CD4-positive, alpha-beta T cell treated with Interleukin-4 for 4 hours (primary cell): ENCODE results near the gene HRH4.

Experiments
- DNase-seq: peaks from one replicate; pipeline ENCODE4 v3.0.0-alpha.2; 2020

Gene HRH4, protein sequence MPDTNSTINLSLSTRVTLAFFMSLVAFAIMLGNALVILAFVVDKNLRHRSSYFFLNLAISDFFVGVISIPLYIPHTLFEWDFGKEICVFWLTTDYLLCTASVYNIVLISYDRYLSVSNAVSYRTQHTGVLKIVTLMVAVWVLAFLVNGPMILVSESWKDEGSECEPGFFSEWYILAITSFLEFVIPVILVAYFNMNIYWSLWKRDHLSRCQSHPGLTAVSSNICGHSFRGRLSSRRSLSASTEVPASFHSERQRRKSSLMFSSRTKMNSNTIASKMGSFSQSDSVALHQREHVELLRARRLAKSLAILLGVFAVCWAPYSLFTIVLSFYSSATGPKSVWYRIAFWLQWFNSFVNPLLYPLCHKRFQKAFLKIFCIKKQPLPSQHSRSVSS

DNA sequence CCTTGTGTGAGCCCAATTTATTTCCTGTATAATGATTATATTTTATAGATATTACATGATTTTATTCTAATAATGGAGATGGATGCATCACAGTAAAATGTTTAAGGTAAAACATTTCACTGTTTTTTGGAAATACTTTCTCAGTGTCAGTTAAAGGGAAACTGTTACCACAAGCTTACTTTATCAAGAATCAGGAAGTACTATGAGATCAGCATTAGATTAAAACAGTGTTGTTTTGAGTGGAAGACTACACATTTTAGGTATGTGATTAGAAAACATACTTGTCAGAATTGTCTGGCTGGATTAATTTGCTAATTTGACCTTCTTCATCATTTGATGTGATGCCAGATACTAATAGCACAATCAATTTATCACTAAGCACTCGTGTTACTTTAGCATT is at the start of gene HRH4:
Gene HRH4, plus strand, starts transcription at position 250 of the 400 bp plus-strand sequence. Its CDS starts 92 bp downstream, at position 342.
- DNase-seq: peak; percentile 6

DNA sequence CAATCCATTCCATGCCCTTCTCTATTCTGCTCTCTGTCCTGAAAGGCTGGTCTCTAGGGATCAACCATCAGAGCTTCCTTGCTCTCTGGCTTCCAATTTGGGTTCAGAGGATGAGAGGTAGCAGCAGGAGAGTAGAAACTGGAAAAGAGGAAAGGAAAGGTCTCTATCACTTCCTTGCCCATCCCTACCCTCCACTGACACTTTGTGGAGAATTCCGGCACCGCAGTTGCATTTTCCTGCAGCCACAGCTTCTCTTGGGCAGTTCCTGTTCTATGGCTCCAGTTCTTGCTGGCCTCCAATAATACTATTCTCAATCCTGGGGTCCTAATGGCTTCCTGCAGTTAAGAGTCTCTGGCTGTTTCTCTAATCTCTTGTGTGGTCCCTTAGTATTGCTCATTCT is 47.3 kb upstream of the HRH4 start:
- no peak for DNase-seq

DNA sequence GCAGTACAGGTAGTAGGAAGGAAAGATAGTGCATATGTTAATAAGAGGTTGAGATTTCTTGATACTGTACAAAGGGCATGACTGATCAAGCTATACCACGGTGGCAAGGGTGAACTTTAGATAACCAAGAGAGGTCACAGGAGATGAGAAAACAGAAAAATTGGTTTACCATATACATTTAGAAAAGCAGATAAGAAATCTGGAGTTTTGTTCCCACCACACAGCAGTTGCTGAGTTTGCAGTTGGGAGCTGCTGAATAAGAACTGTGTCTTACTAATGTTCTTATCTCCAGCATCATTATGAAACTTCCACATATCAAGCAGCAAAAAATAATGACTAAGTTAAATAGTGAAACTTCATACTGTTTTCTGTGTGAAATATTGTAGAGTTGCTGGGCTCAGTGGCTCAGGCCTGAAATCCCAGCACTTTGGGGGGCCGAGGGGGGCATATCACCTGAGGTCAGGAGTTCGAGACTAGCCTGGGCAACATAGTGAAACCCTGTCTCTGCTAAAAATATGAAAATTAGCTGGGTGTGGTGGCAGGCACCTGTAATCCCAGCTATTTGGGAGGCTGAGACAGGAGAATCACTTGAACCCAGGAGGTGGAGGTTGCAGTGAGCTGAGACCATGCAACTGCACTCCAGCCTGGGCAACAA is 46.0 kb upstream of the HRH4 start:
- DNase-seq: no peak

DNA sequence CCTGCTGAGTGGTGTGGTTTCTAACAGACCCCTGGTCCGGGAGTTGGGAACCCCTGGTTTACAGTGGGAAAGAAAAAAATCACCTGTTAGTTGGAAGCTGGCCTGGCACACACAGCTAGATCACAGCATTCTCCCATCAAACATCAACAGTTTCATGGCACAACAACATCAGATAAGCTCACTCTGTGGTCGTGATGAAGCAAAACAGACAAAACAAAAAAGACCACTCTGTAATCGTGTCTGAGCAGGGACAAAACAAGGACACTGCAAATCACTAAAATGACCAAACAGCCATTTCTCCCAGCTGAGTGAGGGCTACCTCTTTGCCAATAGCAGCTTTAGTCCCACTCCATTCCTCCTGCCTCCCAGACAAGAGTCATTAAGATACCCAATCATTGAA is 43.0 kb upstream of the HRH4 start:
- DNase-seq: no peak

DNA sequence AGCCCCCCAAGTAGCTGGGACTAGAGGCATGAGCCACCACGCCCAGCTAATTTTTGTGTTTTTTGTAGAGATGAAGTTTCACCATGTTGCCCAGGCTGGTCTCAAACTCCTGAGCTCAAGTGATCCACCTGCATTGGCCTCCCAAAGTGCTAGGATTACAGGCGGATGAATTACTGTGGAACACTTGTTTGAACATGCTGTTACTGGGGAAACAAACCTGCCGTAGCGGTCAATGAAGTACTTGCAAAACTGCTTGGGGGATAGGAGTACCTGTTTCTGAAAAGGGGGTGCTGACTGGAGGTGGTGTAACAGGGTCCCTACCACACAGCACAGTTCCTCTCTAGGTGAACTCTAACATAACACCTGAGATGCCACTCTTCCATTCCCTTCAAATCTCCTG is 39.9 kb upstream of the HRH4 start:
- no peak for DNase-seq

DNA sequence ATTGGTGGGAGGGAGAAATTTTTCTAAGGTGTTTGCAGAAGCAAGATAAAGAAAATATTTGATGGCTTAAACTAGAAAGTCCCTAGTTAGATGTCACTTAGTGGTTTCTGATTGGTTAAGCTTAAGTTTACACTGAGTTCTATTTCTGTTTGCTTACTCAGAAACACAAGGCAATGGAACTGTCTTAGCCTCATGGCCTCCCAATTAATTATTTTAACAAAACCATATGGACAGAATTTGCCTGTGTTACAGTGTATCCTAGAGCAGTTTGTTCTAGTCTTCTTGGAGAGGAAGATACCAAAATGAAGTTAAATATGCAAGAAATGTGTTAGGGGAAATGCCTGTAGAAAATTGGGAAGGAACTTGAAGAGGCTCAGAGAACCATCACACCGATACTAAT is 38.6 kb upstream of the HRH4 start:
- DNase-seq: no peak

DNA sequence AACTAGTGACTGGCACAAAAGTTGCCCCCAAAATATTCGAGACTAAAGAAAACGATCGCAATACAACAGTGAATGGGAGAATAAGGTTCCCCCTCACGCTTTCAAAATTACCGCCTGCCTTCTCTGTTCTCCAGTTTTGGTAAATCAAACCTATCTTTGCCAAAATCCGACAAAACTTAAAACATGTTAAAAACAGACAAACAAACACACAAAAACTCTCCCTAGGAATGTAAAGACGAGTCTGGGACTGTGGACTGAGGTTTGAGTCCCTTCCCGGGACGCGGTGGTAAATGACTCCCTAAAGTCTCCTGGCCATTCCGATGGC is 34.4 kb upstream of the HRH4 start:
- no peak for DNase-seq

DNA sequence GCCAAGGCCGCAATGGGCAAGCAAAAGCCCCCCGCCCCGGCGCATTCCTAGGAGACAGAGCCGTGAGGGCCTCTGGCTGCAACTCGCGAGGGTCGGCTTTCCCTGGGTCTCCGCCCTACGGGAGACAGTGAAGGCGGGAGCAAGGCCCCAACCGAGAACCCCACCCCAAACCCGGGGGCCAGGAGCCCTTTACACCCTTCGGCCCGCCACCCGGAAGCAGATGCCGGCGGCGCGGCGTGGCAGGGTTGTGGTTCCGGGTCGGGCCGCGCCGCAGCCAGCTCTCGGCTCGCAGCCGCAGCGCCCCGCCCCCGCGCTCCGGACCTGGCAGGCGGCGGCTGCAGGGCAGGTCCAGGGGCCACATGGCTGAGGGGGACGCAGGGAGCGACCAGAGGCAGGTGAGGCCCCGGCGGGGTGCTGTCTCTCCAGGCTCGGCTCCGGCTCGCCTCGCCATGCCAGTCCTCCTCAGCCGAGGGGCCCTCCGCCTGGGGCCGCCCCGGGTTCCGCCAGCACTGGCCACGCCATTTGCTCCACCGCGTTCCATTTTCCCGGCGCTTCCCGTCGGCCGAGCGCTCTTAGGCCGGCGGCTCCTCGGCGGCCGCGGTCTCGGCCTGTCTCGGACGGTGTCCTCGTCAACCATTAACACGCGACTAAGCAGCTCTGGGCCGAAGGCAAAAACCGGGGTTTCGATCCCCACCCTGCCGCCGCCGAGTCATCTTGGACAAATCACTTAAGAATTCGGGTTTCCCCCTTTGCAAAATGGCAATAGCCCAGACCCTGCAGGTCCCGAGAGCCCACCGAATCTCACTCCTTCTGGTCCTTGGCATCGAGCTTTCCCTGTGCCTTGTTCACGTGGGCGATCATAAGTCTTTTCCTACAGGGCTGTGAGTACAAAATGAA is 33.8 kb upstream of the HRH4 start, which contains the start of gene IMPACT:
Gene IMPACT, plus strand, starts transcription at position 273 of the 897 bp plus-strand sequence. Its CDS starts 87 bp downstream, at position 360.
- peak; percentile 66 for DNase-seq

DNA sequence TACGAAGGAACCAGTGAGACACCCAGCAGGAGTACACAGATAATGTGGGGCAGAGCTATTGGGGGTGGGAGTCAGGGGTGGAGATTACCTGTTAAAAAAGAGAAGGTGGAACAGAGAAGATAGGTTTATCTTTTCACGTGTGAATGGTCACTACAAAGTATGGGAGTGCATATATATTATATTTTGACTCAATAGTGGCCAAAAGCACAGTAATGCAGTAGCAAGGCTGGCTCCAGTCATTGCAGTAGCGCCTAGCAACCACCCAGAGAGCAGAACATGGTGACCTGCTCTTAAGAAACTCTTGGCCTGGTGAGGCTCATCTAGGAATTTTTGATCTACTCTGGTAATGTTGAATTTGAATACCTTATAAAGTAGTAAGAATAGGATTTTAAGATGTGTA is 33.0 kb upstream of the HRH4 start:
- DNase-seq: no peak

DNA sequence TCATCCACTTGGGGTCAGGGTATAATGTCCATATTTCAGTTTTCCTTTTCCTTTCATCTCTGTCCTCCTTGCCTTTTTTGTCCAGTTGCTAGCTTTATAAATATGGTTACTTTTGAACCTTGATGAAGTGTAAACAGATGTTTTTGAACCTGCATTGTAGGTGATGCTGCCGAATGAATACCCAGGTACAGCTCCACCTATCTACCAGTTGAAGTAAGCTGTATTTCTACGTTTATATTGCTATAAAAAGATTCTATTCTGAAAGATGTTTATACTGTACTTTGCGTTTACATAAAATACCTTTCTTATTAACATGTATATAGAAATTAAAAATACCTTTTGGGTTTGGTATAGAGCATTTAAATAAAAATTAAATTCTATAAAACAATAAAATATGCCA is 31.7 kb upstream of the HRH4 start:
- DNase-seq: no peak

DNA sequence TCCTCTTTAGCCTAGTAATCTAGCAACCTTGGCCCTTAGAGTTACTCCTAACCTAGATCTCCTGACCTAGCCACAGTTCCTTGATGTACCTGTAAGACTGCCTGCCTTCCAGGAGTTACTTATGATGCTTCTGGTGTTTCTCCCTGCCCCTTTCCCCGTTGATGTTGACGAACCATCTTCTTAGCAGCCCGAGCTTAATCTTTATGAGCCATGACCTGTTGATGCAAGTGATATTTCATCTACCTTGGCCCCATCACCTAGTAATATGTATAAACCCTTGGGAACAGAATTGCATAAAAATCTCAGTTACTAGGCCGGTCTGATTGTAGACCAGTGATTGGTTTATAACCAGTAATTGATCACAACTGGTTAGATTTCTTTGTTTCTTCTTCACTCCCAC is 31.2 kb upstream of the HRH4 start:
- DNase-seq: no peak

DNA sequence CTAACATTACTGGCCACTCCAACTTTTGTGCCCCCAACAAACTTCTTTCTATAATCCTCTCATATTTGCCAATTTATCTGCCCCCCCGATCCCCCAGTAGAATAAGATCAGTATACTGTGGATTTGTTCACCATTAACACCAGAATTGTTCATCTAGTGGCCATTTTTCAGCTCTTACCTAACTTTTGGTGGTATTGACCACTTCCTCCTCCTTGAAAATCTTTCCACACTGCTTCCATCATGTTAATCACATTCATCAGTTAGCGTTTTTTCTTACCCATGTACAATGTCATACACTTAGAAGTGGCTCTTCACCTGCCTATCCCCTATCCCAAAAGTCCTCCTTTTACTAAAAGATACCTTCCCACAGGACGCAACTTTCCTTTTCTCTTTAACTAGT is 27.8 kb upstream of the HRH4 start:
- no peak for DNase-seq

DNA sequence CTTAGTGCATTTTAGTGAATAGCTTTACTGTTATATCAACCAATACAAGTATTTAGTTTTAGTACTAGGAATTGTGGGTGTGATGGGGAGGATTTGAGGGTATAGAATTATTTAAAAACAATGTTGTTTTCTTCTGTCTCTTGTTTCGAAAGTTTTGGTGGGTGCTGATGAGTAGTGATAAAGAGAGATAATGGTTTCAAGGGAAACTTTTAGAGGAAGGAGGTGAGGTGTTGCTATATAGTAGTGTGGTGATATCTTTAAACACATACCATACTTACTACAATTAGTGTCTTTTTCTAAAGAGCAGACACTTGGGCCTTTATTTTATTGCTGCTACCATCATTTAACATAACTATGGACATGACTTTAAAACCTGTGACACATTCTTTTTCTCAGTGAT is 23.5 kb upstream of the HRH4 start:
- DNase-seq: no peak

DNA sequence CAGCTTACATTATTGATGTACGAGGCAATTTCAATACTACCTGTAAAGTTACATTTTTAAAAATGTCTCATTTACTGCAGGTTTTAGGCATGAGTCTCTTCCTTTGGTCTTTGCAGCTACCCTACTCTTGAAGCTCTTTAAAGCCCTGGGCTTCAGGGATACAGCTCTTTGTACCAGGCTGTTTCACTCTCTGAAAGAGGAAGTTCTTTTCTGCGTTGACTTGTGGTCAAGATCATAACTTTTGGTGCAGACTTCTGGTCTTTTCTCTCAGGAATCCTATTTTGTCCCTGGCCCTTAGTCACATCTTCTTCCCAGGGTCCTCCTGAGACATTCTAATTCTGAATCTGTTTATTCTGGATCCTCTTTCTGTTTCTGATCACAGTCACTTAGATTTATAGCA is 16.6 kb upstream of the HRH4 start:
- DNase-seq: no peak

DNA sequence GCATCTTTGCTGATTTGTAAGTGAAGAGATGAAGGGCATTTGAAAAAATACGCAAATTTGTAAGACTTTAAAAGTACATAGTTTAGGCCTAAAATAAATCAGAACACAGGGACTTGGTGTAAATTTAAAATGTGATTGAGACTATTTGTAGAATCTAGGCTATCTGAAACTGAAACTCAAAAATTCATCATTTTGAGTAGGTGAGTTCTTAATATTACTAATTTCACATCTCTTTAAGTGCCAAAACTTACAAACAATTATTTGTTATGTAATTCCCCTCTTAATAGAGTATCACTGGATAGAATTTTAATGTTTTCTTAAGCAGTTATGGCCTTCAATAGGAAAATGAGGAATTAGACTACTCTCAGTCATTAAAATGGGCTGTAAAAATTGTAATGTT is 14.0 kb upstream of the HRH4 start:
- no peak for DNase-seq

DNA sequence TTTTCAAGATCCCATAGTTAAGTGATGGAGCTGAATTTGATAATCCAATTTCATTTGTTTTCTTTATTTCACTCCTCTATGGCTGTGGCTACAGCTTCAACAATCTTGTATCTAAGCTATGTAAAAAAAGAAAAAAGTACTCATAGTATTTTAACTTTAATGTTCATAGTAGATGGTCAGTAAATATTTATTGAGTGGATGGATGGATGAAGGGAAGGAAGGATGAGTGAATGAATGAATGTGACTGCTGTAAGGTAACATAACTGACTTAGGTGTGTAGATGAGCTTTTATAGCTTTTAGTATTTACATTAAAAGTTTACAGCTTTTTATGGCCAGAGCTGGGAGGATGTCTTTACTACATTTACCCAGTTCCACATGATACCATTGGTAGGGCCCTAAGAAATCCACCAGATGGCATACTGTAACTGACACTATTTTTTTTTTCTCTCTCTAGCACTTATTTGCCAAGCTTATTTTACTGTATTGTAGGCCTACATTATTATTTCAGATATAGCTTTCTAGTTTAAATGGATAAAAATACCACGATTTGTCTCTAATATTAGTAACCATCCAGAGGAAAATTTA is 13.4 kb upstream of the HRH4 start:
- DNase-seq: no peak

DNA sequence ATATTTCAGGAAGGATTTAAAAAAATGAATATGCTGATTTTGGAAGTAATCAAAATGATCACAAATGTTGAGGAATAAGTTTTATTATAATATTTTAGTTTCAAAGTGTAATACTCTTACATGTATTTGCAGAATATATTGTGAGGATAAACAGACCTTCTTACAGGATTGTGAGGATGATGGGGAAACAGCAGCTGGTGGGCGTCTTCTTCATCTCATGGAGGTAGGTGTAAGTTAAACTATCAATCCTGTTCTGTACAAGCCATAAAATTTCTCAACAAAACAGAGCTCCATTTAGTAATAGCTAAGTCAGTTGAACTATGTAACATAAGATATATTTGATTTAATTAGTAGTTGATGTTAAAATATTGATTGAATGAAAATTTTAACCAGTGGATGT is 12.5 kb upstream of the HRH4 start:
- DNase-seq: no peak

DNA sequence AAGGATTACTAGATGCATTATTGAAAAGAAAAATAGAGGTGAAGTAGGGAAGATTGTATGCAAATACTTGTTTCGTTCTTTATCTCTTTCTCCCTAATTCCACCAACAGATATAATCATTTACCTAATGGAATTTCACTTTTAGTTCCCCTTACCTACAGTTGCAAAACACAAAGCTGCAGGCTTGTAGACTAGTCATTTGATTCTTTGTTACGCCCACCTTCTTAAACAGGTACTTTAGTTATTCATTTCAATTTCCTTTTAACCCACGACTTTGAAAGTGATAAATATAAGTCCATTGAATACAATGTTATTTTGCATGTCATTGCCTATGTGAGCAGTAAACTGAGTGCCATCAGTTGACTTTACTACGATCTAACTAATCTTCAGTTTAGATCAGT is 3.9 kb upstream of the HRH4 start:
- no peak for DNase-seq

DNA sequence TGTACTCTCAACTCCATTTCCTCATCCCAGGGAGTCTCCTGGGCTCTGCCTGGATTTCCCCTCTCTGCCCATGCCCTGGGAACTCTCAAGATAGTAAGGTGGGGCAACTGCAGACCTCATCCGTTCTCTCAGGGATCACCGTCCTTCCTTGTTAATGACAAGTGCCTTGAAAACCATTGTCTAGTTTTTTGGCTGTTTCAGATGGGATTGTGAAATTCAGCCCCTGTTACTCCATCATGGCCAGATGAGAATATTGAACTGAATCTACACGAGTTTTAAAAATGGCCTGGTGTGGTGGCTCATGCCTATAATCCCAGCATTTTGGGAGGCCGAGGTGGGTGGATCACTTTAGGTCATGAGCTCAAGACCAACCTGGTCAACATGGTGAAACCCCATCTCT is 665 bp upstream of the HRH4 start:
- no peak for DNase-seq

DNA sequence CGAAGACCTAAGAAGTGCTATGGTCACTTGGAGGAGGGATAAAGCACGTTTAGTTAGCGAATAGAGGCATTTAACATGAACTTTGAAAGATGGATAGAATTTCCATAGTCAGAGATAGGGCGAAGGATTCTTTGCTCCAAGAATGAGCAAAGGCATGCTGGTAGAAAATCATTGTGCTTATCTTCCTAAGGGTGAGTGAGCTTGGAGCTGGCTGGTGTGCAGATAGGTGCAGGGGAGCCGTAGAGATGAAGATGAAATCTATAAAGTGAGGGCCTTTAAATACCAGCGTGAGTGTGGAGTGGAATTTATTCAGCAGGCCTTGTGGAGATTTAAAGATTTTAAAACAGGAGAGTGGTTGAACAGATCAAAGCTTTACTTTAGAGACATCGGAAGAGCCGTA is 1.6 kb downstream of the HRH4 start:
- DNase-seq: no peak

DNA sequence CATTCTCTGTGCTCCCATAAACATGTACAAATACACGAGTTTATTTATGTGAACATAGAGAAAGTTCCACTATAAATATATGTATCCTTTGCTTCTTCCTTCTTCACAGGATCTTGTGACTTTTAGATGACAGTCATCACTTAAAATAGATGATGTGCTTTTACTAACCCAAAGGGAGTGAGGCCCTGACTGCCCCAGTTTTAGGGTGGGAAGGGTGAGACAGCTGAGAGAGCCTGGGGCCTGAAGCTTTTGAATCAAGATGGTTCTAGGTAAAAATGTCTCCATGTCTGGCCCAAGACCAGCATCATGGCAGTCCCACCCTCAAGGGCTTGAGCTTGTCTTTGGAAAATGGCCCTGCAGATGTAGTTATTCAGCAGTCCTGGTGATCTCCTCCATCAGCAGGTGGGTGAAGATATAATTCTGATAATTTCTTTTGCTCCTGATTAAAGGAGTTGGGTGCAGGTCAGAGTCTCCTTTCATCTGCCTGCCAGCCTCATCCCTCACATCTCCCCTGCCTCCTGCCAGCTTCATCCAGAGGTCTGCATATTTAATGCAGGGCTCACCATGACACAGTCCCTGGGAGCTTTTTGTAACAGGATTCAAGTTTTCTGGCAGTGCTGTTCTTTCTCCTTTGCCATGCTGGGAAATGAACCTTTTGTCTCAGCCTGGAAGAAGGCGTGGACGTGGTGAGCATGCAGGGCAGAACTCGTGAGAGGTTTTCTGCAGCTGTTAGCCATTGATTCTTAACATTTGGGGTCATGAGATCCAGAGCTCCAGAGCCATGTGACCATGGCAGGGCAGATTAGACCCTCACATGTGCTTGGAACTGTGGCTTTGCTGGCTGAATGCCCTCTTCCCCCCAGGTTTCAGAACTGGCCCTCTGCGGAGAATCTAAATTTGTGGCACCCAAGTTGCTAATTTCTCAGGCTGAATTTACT is 2.7 kb downstream of the HRH4 start:
- no peak for DNase-seq

DNA sequence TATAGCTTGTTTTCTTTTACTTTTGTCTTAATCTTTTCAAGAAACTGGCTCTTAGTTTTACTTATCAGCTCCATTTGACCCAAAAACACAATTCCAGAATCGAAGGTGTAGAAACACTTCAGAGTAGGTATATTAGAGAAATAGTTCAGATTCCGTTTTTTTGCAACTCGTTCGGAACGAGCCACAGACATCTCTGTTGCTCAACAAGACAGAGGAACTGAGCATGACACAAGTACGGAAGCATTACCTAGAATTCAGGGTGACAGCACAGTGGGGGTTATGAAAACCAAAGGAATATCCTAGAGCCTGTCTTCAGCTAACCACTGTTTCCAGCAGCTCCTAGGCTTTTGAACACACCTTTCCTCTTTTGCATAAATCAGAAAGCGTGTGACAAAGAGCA is 5.0 kb downstream of the HRH4 start:
- no peak for DNase-seq
